NB4 (cell line): ENCODE results near the gene TMEM258.

ENCODE experiments used
- POLR2A ChIP-seq: IDR thresholded peaks from 2 replicates; pipeline ENCODE4 v1.6.1; 2011; ENCODE audit warnings: mild to moderate bottlenecking; ENCODE audit not compliant: insufficient read length; ENCODE audit errors: extremely low read depth
- TF ChIP-seq, protein P1 (sequence below): IDR thresholded peaks from one replicate; pipeline ENCODE4 v1.5.1; 2012; ENCODE audit warnings: low read depth, low read length
- TF ChIP-seq, protein P2 (sequence below): IDR thresholded peaks from 2 replicates; pipeline ENCODE4 v1.6.1; 2011; ENCODE audit warnings: low read depth, low read length

GRCh38 chr11:61830237-61831105 lies 38.1 kb upstream of the TMEM258 start:
- no peak for TF ChIP-seq POLR2A
- TF ChIP-seq, protein P1, sequence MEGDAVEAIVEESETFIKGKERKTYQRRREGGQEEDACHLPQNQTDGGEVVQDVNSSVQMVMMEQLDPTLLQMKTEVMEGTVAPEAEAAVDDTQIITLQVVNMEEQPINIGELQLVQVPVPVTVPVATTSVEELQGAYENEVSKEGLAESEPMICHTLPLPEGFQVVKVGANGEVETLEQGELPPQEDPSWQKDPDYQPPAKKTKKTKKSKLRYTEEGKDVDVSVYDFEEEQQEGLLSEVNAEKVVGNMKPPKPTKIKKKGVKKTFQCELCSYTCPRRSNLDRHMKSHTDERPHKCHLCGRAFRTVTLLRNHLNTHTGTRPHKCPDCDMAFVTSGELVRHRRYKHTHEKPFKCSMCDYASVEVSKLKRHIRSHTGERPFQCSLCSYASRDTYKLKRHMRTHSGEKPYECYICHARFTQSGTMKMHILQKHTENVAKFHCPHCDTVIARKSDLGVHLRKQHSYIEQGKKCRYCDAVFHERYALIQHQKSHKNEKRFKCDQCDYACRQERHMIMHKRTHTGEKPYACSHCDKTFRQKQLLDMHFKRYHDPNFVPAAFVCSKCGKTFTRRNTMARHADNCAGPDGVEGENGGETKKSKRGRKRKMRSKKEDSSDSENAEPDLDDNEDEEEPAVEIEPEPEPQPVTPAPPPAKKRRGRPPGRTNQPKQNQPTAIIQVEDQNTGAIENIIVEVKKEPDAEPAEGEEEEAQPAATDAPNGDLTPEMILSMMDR = no peak
- TF ChIP-seq, protein P2, sequence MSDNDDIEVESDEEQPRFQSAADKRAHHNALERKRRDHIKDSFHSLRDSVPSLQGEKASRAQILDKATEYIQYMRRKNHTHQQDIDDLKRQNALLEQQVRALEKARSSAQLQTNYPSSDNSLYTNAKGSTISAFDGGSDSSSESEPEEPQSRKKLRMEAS = no peak
